ENCODE results near the gene CHD2.

DNA sequence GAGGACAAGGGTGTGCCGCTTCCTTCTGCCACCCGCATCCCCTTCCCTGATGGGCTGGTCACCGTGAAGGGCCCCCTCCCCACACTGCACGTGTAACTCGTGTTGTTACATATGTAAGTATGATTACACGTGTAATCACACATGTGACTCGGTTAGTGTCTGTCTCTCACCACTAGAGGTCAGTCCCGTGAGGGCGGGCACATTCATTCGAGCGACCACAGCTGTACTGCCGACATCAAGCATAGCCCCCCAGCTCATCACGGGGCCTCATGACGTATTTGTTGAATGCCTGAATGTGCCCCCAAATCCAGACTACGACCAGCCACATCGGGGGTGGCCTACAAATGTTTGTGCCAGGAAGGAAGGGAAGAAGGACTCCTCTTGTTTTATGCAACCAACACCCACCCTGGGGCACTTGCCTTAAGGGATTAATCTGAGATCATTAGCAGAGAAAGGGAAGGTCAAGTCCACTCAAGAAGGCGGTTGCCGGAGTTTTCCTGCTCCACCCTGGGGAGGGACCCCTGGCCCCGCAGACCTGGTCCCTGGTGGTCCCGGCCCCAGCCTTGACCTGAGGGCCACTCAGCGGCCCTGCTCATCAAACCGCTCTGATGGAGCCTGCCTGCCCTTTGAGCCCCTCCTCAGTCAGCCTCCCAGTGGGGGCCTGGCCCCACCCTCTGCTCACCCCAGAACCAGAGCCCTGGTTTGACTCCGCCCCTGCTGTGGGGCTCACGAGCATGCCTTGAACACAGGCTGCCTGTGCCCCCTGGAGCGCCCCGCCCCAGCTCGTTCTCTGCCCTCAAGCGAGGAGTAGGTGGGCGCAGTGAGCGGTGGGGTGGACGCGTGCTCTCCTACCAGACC is 136.1 kb downstream of the CHD2 start:
- TF ChIP-seq EZH2 (IDR thresholded peaks at IDR 0.05; ENCODE audit: borderline replicate concordance, low read depth, low read length, severe bottlenecking), result no peak
- no peak for TF ChIP-seq POLR2A (IDR thresholded peaks at IDR 0.05; ENCODE audit: low read depth, low read length)
- TF ChIP-seq, protein P1, sequence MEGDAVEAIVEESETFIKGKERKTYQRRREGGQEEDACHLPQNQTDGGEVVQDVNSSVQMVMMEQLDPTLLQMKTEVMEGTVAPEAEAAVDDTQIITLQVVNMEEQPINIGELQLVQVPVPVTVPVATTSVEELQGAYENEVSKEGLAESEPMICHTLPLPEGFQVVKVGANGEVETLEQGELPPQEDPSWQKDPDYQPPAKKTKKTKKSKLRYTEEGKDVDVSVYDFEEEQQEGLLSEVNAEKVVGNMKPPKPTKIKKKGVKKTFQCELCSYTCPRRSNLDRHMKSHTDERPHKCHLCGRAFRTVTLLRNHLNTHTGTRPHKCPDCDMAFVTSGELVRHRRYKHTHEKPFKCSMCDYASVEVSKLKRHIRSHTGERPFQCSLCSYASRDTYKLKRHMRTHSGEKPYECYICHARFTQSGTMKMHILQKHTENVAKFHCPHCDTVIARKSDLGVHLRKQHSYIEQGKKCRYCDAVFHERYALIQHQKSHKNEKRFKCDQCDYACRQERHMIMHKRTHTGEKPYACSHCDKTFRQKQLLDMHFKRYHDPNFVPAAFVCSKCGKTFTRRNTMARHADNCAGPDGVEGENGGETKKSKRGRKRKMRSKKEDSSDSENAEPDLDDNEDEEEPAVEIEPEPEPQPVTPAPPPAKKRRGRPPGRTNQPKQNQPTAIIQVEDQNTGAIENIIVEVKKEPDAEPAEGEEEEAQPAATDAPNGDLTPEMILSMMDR (IDR thresholded peaks at IDR 0.05; ENCODE audit: extremely low read depth in 1 of 2, insufficient read depth in 1 of 2, low read depth in 1 of 2, low read length in 2 of 2), result peak; percentile 49 to 61
- TF ChIP-seq, protein P2, sequence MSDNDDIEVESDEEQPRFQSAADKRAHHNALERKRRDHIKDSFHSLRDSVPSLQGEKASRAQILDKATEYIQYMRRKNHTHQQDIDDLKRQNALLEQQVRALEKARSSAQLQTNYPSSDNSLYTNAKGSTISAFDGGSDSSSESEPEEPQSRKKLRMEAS (IDR thresholded peaks at IDR 0.05; ENCODE audit: insufficient read depth, insufficient read length), result peak; percentile 77
- TF ChIP-seq GATA2 (IDR thresholded peaks at IDR 0.05; ENCODE audit: insufficient read depth, insufficient read length, low read depth, low read length), result no peak
- TF ChIP-seq FOS (IDR thresholded peaks at IDR 0.05; ENCODE audit: borderline replicate concordance, insufficient read depth, low read length), result no peak
- no peak for TF ChIP-seq POLR2AphosphoS5 (IDR thresholded peaks at IDR 0.05; ENCODE audit: insufficient read depth, low read depth, low read length)
